Small intestine (tissue), 7 donors: ENCODE measurements around the gene NPPC. TPM values are rescaled to one million over a fixed set of nuclear protein-coding genes. Genes with fewer than 3 reads are reported as not detected.
A peak's percentile ranks its signal among the peaks of the same experiment; 100 is the strongest.
"Not testable (repeated sequence)": the region's sequence is repeated elsewhere in the genome, so short reads cannot be mapped to it uniquely, and the experiment has no call there.

Source experiments
- DNase-seq, 2 donors: peaks; one replicate each; pipeline versions ENCODE4 v3.0.0 to v3.0.0-alpha.2; 2013
- FAIRE-seq: peaks from 2 replicates; lab custom pipeline; 2012; peaks lifted over from hg19 to GRCh38; lab: Jason Lieb, UNC
- H3K27ac ChIP-seq, 3 donors: one replicate each; pipeline ENCODE4 v1.5.1; 2013; ENCODE audit warnings: low read length in 2 of 3, mild to moderate bottlenecking in 2 of 3, control low read depth in 1 of 3, inconsistent platforms in 1 of 3, low read depth in 1 of 3, moderate library complexity in 1 of 3
- H3K27me3 ChIP-seq, 3 donors: one replicate each; pipeline ENCODE4 v1.6.1; 2013; ENCODE audit warnings: low read length in 3 of 3, inconsistent platforms in 1 of 3; ENCODE audit not compliant: control insufficient read depth in 3 of 3, insufficient read depth in 3 of 3
- H3K36me3 ChIP-seq, 3 donors: one replicate each; pipeline ENCODE4 v1.6.1; 2013; ENCODE audit warnings: low read length in 3 of 3, inconsistent platforms in 1 of 3, low read depth in 1 of 3, mild to moderate bottlenecking in 1 of 3, moderate library complexity in 1 of 3; ENCODE audit not compliant: control insufficient read depth in 3 of 3, insufficient read depth in 2 of 3
- H3K4me1 ChIP-seq, 3 donors: one replicate each; pipeline ENCODE4 v1.6.1; 2013; ENCODE audit warnings: low read length in 2 of 3, inconsistent platforms in 1 of 3, low read depth in 1 of 3, mild to moderate bottlenecking in 1 of 3, moderate library complexity in 1 of 3; ENCODE audit not compliant: control insufficient read depth in 3 of 3, insufficient read depth in 2 of 3
- H3K4me3 ChIP-seq, 3 donors: one replicate each; pipeline ENCODE4 v1.5.1; 2013; ENCODE audit warnings: low read length in 3 of 3, control low read depth in 1 of 3, inconsistent platforms in 1 of 3, low read depth in 1 of 3, mild to moderate bottlenecking in 1 of 3, moderate library complexity in 1 of 3
- H3K9me3 ChIP-seq, 2 donors: one replicate each; pipeline ENCODE4 v1.6.1; 2013; ENCODE audit warnings: low read depth in 1 of 2, low read length in 1 of 2; ENCODE audit not compliant: control insufficient read depth in 2 of 2, insufficient read depth in 1 of 2
- WGBS, 3 donors: extraction: QIAGEN DNeasy Blood & Tissue Kit; methylation state at CpG; one replicate each; pipeline ENCODE4 v1.1.7; 2013; 5-methylcytosine and 5-hydroxymethylcytosine counted together
- polyA plus RNA-seq, 4 donors: library from polyadenylated mRNA; stranded (reverse) in 3 of 4; unstranded in 1 of 4; fragments of 200-250 nt in 3 of 4; fragments of 120-200 nt in 1 of 4; gene quantifications; one replicate each; pipeline versions ENCODE4 v1.2.1 to v1.2.3, GENCODE V29; 2013
- donor health status: healthy with polysubstance abuse.
- donor health status: control.
- donor health status: control.
- donor health status: Bipolar disorder and iron deficiency.
- donor health status: healthy.

NPPC gene
- polyA plus RNA-seq, 4 donors = 0.13 to 0.50 TPM; not detected in 2

DNA sequence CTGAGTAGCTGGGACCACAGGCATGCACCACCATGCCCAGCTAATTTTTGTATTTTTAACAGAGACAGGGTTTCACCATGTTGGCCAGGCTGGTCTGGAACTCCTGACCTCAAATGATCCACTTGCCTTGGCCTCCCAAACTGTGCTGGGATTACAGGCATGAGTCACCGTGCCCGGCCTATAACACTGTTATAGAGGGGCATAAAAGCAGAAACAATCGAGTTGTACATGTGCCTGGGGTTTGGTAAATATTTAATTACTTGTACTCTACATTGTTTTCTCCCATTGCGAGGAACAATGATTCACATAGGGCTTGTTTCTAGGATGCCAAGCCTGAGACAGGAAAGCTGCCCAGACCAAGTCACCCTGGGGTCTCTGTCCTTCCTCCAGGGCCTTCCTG, 45.8 kb downstream of the NPPC start:
- H3K9me3 ChIP-seq, FAIRE-seq, H3K4me3 ChIP-seq, H3K27ac ChIP-seq, H3K4me1 ChIP-seq, H3K27me3 ChIP-seq, H3K36me3 ChIP-seq: not testable (repeated sequence)
- peak in 1 of 2 donors; percentile 32 for DNase-seq
- WGBS, 3 donors = 19 to 64% (median 28%) methylated on average over 4 of the region's 4 CpGs

DNA sequence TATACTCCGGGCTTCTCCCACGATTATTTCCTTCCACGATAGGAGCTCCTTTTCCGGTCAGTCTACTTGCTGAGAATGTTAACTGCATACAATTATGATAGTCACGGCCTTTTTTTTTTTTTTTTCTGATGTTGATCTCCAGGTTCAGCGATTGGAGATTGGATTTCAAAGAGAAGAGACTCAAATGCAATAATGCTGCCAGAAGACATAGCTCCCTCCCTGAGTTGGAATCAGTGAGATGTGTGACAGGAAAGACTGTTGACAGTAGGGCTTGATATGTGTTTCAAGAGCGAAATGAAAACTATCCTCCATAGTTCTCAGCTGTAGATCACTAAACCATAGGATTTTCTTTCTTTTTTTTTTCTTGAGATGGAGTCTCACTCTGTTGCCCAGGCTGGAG, 47.0 kb downstream of the NPPC start:
- WGBS, 3 donors = 91 to 92% (median 91%) methylated on average over 7 of the region's 7 CpGs
- DNase-seq = no peak

DNA sequence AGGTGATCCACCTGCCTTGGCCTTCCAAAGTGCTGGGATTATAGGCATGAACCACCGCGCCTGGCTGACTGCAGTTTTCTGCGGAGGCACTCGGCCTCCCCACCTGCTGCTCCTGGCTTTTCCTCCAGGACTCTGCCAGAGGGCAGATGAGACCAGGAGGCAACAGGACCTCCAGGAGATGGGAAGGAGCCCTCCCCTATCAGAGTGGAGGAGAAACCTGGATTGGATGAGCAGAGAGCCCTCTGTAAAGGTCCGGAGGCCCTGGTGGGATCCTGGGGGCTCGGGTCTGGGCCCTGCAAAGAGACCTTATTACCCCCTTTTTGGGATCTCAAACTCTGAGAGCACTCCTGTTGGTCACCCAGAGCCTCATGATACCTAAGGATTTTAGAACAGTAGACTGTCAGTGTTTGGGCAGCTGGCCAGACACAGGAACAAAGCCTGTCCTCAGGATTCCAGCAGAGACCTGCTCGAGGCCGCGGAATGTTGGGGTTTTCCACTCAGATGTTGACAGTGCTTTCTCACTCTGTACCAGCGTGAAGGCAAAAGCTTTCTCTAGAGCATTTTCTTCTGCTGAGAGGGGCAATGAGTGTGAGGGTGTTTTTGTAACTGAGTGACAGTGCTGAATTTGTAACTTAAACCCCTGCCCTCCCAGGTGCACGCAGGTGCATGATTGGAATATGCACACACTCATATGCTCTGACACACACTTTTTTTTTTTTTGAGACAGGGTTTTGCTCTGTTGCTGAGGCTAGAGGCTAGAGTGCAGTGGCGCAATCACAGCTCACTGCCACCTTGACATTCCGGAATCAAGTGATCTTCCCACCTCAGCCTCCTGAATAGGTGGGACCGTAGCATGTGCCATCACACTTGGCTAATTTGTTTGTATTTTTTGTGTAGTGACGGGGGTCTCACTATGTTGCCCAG, 48.4 kb downstream of the NPPC start:
- Histone ChIP-seq H3K27me3 (peaks cover 0 to 8% (median 0%) of the 10 kb centered on the region in 3 donors), H3K9me3 (peaks cover 0 to 4% of the 10 kb centered on the region in 2 donors), H3K36me3 (no peaks in the 10 kb centered on the region), H3K4me1 (no peaks in the 10 kb centered on the region), H3K27ac (no peak overlapping the region), H3K4me3 (no peak overlapping the region)
- FAIRE-seq = no peak
- 70 to 86% (median 75%) methylated on average over 15 of the region's 15 CpGs for WGBS, 3 donors
- no peak for DNase-seq

More for the DNA sequence above, 47.0 kb downstream of the NPPC start:
- H3K27me3 ChIP-seq = peaks cover 0 to 8% (median 0%) of the 10 kb centered on the region in 3 donors
- H3K27ac ChIP-seq = no peak overlapping the region
- no peak overlapping the region for H3K4me3 ChIP-seq
- no peaks in the 10 kb centered on the region for H3K36me3 ChIP-seq
- FAIRE-seq = no peak
- peaks cover 0 to 4% (median 0%) of the 10 kb centered on the region in 3 donors for H3K4me1 ChIP-seq
- peaks cover 0 to 10% of the 10 kb centered on the region in 2 donors for H3K9me3 ChIP-seq

DNA sequence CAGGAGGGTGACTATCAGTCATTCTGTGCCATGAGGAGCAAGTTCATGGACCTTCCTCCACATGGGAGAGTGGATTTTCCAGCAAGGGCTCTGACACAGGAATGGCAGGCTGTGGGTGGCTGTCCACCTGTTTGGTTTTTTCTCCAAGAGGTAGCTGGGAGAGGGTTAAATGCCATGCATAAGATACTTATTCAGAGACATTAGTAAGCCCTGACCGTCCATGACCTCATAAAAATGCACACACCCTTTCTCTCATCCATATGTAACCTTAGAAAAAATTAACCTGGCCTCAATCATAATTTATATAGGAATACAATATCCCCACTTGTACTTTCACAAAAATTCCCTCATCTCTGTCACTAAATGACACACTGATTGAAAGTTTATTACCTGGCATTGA, 51.3 kb downstream of the NPPC start:
- Histone ChIP-seq H3K36me3 (no peaks in the 10 kb centered on the region), H3K27me3 (peaks cover 0 to 8% (median 0%) of the 10 kb centered on the region in 3 donors), H3K4me1 (no peaks in the 10 kb centered on the region), H3K4me3 (no peak overlapping the region), H3K27ac (no peak overlapping the region), H3K9me3 (no peaks in the 10 kb centered on the region)
- FAIRE-seq = no peak
- 13 to 54% (median 35%) methylated on average over 1 of the region's 1 CpG for WGBS, 3 donors
- DNase-seq = no peak

Other genes starting within 250 kb of the NPPC start
- 1,000 to 10,000 TPM; 1,019 to 2,156 (median 1,113) TPM for gene PTMA, start 217.9 kb downstream of the NPPC start, polyA plus RNA-seq
- 10 to 100 TPM; 13.2 to 28.1 (median 25.6) TPM for gene PDE6D, start 145.1 kb downstream of the NPPC start, polyA plus RNA-seq
- gene COPS7B, start 140.0 kb downstream of the NPPC start, polyA plus RNA-seq = 10 to 100 TPM in 3 of 4 donors, 1 to 10 TPM in 1; 9.5 to 36.4 (median 16.2) TPM
- gene DIS3L2, start 35.3 kb upstream of the NPPC start, polyA plus RNA-seq = 10 to 100 TPM in 2 of 4 donors, 1 to 10 TPM in 2; 8.3 to 22.1 (median 11.8) TPM